Activated naive CD4-positive, alpha-beta T cell treated with anti-CD3 and anti-CD28 coated beads, Interleukin-2, amount 50 U/mL, for 24 hours (primary cell): ENCODE measurements around the gene PCDHGB2.
"Not testable (repeated sequence)": the region's sequence is repeated elsewhere in the genome, so short reads cannot be mapped to it uniquely, and the experiment has no call there.

Experiments
- H3K27ac Mint-ChIP-seq: one replicate; pipeline ENCODE4 v1.8.0; 2021; ENCODE audit warnings: mild to moderate bottlenecking, mixed read lengths
- H3K27me3 Mint-ChIP-seq: one replicate; pipeline ENCODE4 v1.8.0; 2021; ENCODE audit warnings: mixed read lengths
- H3K36me3 Mint-ChIP-seq: one replicate; pipeline ENCODE4 v1.8.0; 2021; ENCODE audit warnings: mixed read lengths
- H3K4me1 Mint-ChIP-seq: one replicate; pipeline ENCODE4 v1.8.0; 2021; ENCODE audit warnings: mixed read lengths
- H3K4me3 Mint-ChIP-seq: one replicate; pipeline ENCODE4 v1.8.0; 2021; ENCODE audit warnings: mild to moderate bottlenecking, mixed read lengths
- H3K9me3 Mint-ChIP-seq: one replicate; pipeline ENCODE4 v1.8.0; 2021; ENCODE audit warnings: mixed read lengths

Gene PCDHGB2

DNA sequence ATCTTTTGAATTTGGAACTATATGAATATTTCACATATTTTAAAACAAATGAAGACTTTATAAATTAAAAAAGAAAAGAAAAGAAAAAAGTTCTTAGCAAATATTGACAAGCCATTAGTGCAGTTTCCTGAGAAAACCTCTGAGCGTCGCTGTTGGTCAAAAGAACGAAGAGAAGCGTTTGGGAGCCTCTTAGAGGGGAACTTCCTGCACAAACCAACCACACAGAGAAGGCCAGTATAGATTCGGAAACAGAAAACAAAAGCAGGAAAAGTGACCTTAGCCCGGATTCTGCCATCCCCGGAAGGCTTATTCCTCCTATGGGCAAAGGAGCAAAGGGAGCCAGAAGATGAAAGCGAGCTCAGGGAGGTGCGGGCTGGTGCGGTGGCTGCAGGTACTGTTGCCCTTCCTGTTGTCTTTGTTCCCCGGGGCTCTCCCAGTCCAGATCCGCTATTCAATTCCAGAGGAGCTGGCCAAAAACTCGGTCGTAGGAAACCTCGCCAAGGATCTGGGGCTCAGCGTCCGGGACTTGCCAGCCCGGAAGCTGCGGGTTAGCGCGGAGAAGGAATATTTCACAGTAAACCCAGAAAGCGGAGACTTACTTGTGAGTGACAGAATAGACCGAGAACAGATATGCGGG, at the start of gene PCDHGB2:
Gene PCDHGB2, plus strand, starts transcription at position 205 of the 637 bp plus-strand sequence. Its CDS starts 142 bp downstream, at position 347.
- Mint-ChIP-seq H3K36me3 (peaks cover 24% of the 10 kb centered on the region), H3K27ac (peak within 1 kb of the TSS; percentile 48), H3K9me3 (peaks cover 28% of the 10 kb centered on the region), H3K27me3 (peaks cover 67% of the 10 kb centered on the region), H3K4me1 (no peaks in the 10 kb centered on the region), H3K4me3 (peak within 1 kb of the TSS; percentile 81)

DNA sequence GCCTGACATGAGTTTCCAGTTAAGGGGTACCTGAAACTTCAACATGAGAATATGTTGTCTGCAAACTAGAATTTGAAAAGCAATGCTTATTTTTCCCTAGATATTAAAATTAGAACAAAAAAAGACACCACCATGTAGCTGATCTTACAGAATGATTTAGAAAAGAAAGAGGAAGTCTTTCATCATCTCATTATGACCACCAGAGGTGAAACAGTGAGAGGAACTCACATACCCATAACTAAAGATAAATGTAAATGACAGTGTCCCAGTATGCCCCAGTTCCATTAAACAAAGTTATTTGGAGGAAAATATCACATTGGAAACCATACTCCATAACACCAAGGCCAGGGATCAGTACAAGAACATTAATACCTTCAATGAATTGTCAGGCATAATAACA, 46.1 kb upstream of the PCDHGB2 start:
- no peaks in the 10 kb centered on the region for H3K27me3 Mint-ChIP-seq
- H3K4me3 Mint-ChIP-seq = no peak overlapping the region
- peaks cover 33% of the 10 kb centered on the region for H3K9me3 Mint-ChIP-seq
- no peak overlapping the region for H3K27ac Mint-ChIP-seq
- peaks cover 51% of the 10 kb centered on the region for H3K36me3 Mint-ChIP-seq
- H3K4me1 Mint-ChIP-seq = peaks cover 12% of the 10 kb centered on the region

- H3K36me3 Mint-ChIP-seq = peaks cover 65% of the 10 kb centered on the region
- not testable (repeated sequence) for H3K27ac Mint-ChIP-seq, H3K4me3 Mint-ChIP-seq, H3K27me3 Mint-ChIP-seq
- peaks cover 32% of the 10 kb centered on the region for H3K4me1 Mint-ChIP-seq
- H3K9me3 Mint-ChIP-seq = peaks cover 50% of the 10 kb centered on the region
Measured at GRCh38 chr5:141316963-141317362, 42.8 kb upstream of the PCDHGB2 start.

DNA sequence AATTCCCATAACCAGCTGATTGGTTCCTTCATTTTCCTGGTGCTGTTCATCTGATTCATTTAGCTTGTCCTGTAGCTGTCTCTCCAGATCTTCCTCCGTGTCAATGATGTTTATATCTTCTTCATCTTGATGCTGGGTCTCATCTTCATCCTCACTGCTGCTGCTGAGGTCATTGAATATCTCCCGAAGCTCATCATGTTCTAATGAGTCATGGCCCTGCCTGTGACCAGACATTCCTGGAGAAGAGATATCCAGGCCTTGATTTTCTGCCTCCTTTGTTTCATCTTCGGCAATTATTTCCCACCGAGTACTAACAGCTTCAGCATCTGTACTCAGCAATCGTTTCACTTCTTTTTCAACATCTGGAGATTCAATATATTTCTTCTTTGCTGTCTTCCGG, 40.6 kb upstream of the PCDHGB2 start:
- H3K4me1 Mint-ChIP-seq = peaks cover 32% of the 10 kb centered on the region
- H3K27ac Mint-ChIP-seq = peak overlapping the region; percentile 59
- H3K4me3 Mint-ChIP-seq = peak overlapping the region; percentile 96
- no peaks in the 10 kb centered on the region for H3K27me3 Mint-ChIP-seq
- H3K36me3 Mint-ChIP-seq = peaks cover 56% of the 10 kb centered on the region
- peaks cover 47% of the 10 kb centered on the region for H3K9me3 Mint-ChIP-seq

- Mint-ChIP-seq H3K36me3 (peaks cover 55% of the 10 kb centered on the region), H3K9me3 (peaks cover 44% of the 10 kb centered on the region), H3K4me1 (peaks cover 32% of the 10 kb centered on the region), H3K27ac (peak overlapping the region; percentile 59), H3K4me3 (peak overlapping the region; percentile 96), H3K27me3 (peaks cover 1% of the 10 kb centered on the region)
Measured at GRCh38 chr5:141319699-141320098, 40.1 kb upstream of the PCDHGB2 start.

- peaks cover 48% of the 10 kb centered on the region for H3K36me3 Mint-ChIP-seq
- H3K27me3 Mint-ChIP-seq = peaks cover 2% of the 10 kb centered on the region
Measured at GRCh38 chr5:141320225-141321169, 39.3 kb upstream of the PCDHGB2 start, which contains the start of gene TAF7. TAF7 (minus strand) TSS chr5:141320784; CDS start chr5:141320044, 740 bp downstream.

GRCh38 chr5:141322261-141322660, 37.5 kb upstream of the PCDHGB2 start:
- no peak overlapping the region for H3K27ac Mint-ChIP-seq
- H3K9me3 Mint-ChIP-seq = peaks cover 33% of the 10 kb centered on the region
- H3K4me3 Mint-ChIP-seq = peak overlapping the region; percentile 30
- H3K27me3 Mint-ChIP-seq = peaks cover 12% of the 10 kb centered on the region
- H3K4me1 Mint-ChIP-seq = peaks cover 33% of the 10 kb centered on the region
- H3K36me3 Mint-ChIP-seq = peaks cover 49% of the 10 kb centered on the region

More at GRCh38 chr5:141320225-141321169, 39.3 kb upstream of the PCDHGB2 start, which contains the start of gene TAF7:
- Mint-ChIP-seq H3K9me3 (peaks cover 36% of the 10 kb centered on the region), H3K4me1 (peaks cover 30% of the 10 kb centered on the region), H3K27ac (peak within 1 kb of the TSS; percentile 99), H3K4me3 (peak within 1 kb of the TSS; percentile 96)

DNA sequence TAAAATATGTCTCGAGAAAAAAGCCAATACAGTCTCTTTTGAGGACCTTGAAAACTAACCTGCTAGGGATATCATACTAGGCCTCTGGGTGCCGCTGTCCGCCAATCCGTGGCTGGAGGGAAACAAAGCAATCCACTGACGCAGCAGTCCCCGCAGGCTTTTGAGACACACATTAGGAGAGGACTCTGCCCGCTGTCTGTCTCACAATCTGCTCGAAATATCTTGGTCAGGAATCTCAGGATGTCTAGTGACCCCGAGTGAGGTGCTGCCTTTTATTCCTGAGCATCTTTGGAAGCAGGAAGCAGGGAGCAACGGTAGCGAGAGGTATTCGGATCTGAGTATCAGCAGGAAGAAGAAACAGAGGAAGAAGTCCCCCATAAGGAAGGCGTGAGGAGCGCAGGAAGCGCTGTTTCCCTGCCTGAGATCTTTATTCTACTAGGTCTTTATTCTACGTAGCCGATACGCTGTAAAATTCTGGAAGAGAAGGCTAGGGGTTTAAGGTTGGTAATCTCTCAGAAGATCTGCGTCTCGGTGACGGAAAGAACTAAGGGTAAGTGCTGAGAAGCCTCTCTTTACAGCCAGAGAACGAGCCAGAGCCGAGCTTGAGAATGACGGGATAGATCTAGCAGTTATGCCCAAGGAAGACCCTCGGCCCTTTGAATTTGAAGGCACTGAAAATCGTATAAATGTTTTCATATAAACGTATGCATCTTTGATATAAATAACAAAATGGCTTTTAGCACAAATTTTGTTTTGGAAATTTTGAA, 33.5 kb upstream of the PCDHGB2 start:
- Mint-ChIP-seq H3K4me1 (peaks cover 5% of the 10 kb centered on the region), H3K27me3 (peaks cover 35% of the 10 kb centered on the region), H3K36me3 (peaks cover 29% of the 10 kb centered on the region), H3K4me3 (peak overlapping the region; percentile 96), H3K9me3 (peaks cover 16% of the 10 kb centered on the region), H3K27ac (peak overlapping the region; percentile 92)

- Mint-ChIP-seq H3K4me3 (no peak overlapping the region), H3K27me3 (peaks cover 46% of the 10 kb centered on the region), H3K4me1 (peaks cover 5% of the 10 kb centered on the region), H3K9me3 (peaks cover 9% of the 10 kb centered on the region), H3K36me3 (peaks cover 26% of the 10 kb centered on the region), H3K27ac (no peak overlapping the region)
Measured at GRCh38 chr5:141328231-141328630, 31.6 kb upstream of the PCDHGB2 start.

DNA sequence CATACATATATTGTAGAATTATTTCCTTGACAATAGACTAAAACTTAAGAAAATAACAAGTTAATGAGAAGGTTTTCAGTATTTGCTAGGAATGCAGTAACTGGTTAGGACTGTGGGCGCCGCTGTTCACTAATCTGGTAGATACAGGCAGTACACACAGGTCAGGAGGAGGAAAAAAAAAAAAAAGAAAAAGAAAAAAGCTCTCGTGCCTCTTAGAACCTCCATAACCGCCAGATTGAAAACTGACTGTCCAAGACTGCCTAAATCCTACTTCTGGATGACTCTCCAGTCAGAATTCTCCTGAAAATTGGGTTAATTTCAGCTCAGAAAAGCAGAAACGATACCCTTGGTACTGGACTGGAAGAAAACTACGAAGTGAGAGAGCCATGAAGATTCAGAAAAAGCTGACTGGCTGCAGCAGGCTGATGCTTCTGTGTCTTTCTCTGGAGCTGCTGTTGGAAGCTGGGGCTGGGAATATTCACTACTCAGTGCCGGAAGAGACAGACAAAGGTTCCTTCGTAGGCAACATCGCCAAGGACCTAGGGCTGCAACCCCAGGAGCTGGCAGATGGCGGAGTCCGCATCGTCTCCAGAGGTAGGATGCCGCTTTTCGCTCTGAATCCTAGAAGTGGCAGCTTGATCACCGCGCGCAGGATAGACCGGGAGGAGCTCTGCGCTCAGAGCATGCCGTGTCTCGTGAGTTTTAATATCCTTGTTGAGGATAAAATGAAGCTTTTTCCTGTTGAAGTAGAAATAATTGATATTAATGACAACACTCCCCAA, 29.3 kb upstream of the PCDHGB2 start, which contains the start of gene PCDHGA1:
Gene PCDHGA1, plus strand, starts transcription at position 216 of the 782 bp plus-strand sequence.
- H3K4me3 Mint-ChIP-seq = no peak within 1 kb of the TSS
- H3K27ac Mint-ChIP-seq = no peak within 1 kb of the TSS
- H3K9me3 Mint-ChIP-seq = peaks cover 20% of the 10 kb centered on the region
- H3K36me3 Mint-ChIP-seq = peaks cover 37% of the 10 kb centered on the region
- H3K4me1 Mint-ChIP-seq = peaks cover 5% of the 10 kb centered on the region
- peaks cover 59% of the 10 kb centered on the region for H3K27me3 Mint-ChIP-seq

GRCh38 chr5:141332571-141332970, 27.2 kb upstream of the PCDHGB2 start:
- not testable (repeated sequence) for H3K4me3 Mint-ChIP-seq, H3K27ac Mint-ChIP-seq, H3K4me1 Mint-ChIP-seq
- Mint-ChIP-seq H3K36me3 (peaks cover 39% of the 10 kb centered on the region), H3K9me3 (peaks cover 38% of the 10 kb centered on the region), H3K27me3 (peaks cover 63% of the 10 kb centered on the region)

GRCh38 chr5:141338538-141339306, 21.1 kb upstream of the PCDHGB2 start, which contains the start of gene PCDHGA2:
PCDHGA2 (plus strand) TSS chr5:141338760.
- Mint-ChIP-seq H3K4me3 (no peak within 1 kb of the TSS), H3K27me3 (peaks cover 69% of the 10 kb centered on the region), H3K9me3 (peaks cover 52% of the 10 kb centered on the region), H3K27ac (no peak within 1 kb of the TSS), H3K36me3 (peaks cover 33% of the 10 kb centered on the region), H3K4me1 (no peaks in the 10 kb centered on the region)

DNA sequence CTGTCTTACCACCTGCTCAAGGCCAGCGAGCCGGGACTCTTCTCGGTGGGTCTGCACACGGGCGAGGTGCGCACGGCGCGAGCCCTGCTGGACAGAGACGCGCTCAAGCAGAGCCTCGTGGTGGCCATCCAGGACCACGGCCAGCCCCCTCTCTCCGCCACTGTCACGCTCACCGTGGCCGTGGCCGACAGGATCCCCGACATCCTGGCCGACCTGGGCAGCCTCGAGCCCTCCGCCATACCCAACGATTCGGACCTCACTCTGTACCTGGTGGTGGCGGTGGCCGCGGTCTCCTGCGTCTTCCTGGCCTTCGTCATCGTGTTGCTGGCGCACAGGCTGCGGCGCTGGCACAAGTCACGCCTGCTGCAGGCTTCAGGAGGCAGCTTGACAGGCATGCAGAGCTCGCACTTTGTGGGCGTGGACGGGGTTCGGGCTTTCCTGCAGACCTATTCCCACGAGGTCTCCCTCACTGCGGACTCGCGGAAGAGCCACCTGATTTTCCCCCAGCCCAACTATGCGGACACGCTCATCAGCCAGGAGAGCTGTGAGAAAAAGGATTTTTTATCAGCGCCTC, 18.9 kb upstream of the PCDHGB2 start:
- Mint-ChIP-seq H3K36me3 (peaks cover 27% of the 10 kb centered on the region), H3K9me3 (peaks cover 44% of the 10 kb centered on the region)

More for the DNA sequence above, 18.9 kb upstream of the PCDHGB2 start:
- H3K27me3 Mint-ChIP-seq = peaks cover 68% of the 10 kb centered on the region
- not testable (repeated sequence) for H3K4me3 Mint-ChIP-seq, H3K27ac Mint-ChIP-seq, H3K4me1 Mint-ChIP-seq
